Measurements from ENCODE around the gene MPL.
A peak's percentile ranks its signal among the peaks of the same experiment; 100 is the strongest.

The MPL gene

DNA sequence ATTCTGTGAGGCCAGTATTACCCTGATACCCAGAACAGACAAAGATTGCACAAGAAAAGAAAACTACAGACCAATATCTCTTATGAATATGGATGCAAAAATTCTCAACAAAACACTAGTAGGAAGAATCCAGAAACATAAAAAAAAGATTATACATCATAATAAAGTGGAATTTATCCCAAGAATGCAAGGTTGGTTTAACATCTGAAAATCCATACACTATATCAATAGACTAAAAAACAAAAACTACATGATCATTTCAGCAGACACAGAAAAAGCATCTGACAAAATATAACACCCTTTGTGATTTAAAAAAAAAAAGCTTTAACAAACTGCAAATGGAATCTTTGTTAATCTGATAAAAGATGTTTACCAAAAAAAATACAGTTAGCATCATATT lies 12.2 kb upstream of the MPL start:
- no peak for DNase-seq (ENCODE audit: low spot score)

DNA sequence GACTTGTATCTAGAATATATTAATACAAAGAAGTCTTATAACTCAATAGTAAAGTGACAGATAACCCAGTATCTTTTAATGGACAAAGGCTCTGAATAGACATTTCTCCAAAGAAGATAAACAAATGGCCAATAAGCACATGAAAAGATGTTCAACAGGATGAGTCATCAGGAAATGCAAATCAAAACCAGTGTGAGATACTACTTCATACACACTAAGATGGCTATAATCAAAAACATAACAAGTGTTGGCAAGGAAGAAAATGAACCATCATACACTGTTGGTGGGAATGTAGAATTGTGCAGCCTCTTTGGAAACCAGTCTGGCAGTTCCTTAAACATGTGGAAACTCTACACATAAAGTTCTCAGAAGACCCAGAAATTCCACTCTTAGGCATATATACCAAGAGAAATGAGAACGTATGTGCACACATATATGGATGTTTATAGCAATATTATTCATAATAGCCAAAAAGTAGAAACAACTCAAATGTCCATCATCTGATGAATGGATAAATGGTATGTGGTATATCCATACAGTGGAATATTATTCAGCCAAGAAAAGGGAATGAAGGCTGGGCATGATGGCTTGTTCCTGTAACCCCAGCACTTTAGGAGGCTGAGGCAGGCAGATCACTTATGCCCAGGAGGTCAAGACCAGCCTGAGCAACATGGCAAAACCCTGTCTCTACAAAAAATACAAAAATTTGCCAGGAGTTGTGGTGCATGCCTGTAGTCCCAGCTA lies 9.9 kb upstream of the MPL start:
- no peak for DNase-seq (ENCODE audit: low spot score)

DNA sequence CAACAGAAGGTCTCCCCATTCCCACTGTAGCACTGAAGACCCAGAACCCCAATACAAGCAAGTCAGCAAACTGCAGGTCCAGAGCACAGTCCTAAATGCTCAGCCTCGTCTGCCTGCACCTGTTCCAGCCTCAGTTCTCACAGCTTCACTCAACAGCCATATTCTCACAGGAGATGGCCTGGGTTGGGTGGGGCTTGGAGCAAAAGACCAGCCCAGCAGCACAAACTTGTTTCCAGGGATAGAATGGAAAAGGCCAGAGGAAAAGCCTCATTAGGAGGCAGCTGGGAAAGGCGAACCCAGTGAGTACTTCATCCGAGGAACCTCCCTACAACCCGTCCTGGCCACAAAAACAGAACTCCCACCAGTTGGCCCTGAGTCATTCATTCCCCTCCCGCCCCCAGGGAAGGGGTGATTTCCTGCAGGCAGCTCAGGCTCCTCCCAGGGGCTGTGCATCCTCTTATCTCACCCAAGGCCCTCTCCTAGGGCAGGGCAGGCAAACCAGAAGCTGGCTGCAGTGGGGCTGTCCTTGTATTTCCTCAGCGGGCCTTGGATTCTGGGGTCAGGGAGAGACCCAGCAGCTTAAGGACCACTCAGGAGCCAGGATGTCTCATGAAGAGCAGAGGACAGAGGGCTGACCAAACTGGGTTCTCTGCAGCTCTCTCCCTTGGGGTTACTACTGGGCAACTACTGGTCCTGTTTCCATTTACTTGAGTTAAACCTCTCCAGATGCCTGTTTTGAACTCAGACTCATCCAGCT lies 7.4 kb upstream of the MPL start:
- peak; percentile 66 for DNase-seq (ENCODE audit: low spot score)

DNA sequence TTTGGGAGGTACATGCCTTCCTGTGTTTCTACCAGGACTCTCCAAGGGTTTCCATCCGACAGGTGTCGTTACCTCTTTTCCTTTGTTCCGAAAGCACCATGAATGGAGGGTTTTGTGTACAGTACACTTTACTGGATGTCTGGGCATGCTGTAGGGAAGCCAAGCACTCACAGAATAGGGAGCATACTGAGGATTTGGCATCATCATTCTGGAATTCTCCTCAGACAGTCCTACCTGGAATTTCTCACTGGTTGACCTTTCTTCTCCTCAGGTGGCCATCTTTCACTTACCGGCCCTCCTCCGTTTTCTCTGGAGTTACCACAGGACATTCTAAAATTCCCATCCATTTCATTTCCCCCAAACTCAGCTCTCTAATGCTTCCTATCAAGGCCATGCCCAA lies 5.9 kb upstream of the MPL start:
- DNase-seq (ENCODE audit: low spot score), result no peak

DNA sequence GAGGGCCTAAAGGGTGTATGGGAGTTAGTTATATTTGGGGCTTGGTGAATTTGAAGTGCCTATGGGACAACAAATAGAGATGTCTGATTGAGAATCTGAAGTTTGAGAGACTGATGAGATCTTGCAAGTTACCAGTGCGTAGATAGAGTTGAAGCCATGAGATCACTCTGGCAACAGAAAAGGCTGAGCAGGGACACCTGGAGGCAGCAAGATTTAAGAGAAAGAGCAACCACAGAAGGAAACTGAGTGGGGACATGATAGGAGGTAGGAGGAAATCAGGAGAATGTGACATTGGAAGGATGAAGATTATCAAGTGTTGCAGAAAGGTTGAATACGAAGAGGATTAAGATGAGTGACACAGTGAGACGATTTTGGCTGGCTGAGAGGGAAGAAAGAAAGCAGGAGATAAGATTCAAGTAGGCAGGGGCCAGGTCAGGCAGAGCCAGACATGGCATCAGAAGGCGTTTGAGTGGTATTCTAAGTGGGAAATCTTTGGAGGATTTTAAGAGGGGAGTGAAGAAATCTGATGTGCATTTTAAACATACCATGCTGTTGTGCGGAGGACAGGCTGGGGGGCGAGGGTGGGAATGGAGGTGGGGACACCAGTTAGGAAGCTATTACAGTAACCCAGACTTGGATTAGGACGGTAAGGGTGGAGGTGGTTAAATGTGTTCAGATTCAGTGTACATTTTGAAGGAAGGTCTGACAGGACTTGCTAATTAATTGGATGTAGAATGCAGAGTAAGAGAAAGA lies 3.0 kb upstream of the MPL start:
- no peak for DNase-seq (ENCODE audit: low spot score)

DNA sequence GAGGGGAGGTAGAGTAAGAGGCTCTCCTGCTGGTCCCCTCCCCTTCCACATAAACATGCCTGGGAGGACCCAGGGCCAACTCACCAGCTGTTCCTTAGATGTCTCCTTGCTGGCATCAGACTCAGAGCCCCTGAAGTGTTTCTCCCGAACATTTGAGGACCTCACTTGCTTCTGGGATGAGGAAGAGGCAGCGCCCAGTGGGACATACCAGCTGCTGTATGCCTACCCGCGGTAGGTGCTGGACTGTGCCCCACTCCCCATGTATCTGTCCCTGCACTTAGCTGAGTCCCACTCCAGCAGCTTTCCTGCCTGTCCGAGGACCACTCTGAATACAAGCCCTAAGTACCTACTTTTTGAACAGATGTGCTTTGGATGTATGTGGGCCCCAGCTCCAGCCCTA lies 383 bp downstream of the MPL start:
- DNase-seq (ENCODE audit: low spot score), result no peak

DNA sequence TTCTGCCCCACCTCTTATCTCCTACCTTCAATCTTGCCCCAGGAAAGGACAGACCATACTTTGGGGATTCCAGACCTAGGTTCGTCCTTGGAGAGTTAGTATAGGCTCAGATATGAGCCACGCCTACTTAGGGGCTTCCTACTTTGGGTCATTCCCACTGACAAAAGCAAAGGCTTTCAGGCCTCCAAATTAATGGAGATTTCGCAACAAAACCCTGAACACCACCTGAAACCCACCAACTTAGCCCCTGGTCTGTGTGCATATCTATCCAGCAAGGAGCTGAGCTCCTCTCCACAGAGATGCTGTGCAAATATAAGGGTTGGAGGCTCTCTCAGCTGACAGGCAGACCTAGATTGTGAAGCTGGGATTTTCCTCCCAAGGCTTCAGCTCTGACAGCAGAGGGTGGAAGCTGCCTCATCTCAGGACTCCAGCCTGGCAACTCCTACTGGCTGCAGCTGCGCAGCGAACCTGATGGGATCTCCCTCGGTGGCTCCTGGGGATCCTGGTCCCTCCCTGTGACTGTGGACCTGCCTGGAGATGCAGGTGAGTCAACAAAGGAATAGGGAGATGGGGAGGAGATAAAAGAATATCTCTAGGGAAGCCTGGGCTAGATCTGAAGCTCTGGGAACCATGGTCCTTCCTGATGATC lies 2.1 kb downstream of the MPL start:
- DNase-seq (ENCODE audit: low spot score), result no peak

DNA sequence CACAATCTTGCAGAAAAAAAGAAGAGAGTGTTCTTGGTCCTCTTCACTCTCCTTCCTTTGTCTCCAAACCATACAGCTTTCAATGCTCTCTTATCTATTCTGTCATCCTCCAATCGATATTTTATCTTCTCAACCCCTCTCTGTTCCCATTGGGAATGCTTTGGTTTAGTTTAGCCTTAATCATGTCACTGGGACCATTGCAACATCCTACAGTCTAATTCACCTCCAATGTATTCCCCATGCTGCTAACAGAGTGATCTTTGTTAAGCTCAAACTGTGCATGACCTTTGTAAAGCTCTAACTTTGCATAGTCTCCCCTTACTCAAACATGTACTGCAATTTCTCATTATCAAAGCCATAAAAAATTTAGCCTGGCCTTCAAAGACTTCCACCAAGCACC lies 2.9 kb downstream of the MPL start:
- no peak for DNase-seq (ENCODE audit: low spot score)

DNA sequence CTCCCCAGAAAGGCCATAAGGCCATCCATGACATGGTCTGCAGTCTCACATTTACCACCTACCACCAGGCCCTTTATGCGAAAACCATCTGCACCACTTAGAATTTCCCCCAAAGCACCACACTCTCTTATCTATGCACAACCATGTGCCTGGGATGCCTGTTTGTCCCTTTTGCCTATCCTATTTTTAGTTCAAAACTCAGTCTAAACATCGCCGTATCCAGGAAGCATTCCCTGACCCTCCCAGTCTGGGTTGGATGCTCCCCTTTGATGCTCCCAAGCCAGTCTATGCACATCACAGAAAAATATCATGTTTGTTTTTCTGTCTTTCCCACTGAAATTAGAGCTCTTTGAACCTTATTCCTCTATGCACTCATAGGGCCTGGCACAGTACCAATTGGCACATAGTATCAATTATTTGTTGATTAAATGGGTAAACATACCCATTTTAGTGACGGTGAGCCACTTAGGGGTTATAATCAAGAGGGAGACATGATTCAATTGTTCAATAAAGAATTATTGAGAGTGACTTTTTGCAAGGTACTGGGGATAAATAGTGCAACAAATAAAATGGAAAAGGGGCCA lies 6.7 kb downstream of the MPL start:
- no peak for DNase-seq (ENCODE audit: low spot score)

DNA sequence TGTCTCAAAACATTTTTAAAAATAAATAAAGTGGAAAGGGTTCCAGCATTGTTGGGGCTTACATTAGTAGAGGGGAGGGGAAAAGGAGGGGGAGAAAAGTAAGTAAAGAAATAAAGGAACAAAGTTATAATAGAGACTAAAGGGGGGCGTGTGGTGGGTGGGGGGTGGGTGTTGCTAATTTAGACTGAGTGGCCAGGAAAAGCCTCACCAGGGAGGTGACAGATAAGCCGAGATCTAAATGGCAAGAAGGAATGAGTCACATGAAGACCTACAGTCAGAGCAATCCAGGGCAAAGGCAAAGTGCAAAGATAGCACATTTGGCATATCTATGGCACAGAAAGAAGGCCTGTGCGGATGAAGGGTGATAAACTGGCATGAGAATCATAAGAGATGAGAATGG lies 7.5 kb downstream of the MPL start:
- DNase-seq (ENCODE audit: low spot score), result no peak

DNA sequence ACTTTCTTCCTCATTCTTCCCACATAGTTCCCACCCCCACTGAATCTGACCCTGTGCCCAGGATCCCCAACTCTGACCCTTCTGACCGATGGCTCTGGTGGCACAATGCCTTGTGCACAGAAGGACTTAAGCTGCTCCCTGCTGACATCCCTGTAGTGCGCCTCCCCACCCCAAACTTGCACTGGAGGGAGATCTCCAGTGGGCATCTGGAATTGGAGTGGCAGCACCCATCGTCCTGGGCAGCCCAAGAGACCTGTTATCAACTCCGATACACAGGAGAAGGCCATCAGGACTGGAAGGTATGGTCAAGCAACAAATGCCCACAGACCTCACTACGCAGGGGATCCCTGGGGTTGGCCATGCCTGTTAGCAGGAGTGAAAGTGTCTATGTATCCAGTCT lies 9.0 kb downstream of the MPL start:
- no peak for DNase-seq (ENCODE audit: low spot score)

DNA sequence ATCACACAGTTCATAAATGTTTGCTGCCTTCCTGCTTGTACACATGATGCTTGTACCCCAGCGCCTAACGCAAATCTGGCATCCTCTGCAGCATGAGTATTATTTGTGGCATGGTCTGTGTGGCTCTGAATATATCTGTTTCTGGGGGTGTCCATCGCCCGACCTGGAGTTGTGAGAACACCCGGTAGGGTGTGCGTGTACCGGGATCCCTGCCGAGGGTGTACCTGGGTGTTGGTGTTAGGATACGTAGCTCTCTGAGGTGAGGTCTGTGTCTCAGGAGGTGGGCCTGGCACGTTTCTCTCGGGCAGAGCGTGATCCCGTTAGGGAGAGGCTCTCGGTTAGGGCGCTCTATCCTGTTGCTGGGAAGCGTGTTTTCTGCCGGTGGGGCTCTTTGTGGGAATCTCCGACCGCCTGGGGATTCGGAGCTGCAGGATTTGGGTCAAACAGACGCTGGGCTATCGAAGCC lies 10.8 kb downstream of the MPL start:
- DNase-seq (ENCODE audit: low spot score), result peak; percentile 63

DNA sequence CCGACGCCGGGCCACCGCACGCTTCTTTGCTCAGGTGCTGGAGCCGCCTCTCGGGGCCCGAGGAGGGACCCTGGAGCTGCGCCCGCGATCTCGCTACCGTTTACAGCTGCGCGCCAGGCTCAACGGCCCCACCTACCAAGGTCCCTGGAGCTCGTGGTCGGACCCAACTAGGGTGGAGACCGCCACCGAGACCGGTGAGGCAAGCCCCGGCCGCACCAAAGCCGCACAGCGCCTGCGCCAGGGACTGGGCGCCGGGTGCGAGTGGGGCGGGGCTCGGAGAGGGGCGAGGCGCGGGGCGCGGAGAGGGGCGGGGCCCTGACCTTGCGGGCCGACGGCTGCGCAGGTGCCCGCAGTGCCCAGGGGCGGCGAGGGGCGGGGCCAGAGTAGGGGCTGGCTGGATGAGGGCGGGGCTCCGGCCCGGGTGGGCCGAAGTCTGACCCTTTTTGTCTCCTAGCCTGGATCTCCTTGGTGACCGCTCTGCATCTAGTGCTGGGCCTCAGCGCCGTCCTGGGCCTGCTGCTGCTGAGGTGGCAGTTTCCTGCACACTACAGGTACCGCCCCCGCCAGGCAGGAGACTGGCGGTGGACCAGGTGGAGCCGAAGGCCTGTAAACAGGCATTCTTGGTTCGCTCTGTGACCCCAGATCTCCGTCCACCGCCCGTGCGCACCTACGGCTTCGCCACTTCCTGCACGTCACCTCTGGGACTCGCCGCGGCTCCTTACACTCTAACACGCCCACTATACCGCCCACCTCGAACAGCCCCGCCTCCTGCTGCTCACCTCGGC lies 11.4 kb downstream of the MPL start:
- DNase-seq (ENCODE audit: low spot score), result peak; percentile 93

DNA sequence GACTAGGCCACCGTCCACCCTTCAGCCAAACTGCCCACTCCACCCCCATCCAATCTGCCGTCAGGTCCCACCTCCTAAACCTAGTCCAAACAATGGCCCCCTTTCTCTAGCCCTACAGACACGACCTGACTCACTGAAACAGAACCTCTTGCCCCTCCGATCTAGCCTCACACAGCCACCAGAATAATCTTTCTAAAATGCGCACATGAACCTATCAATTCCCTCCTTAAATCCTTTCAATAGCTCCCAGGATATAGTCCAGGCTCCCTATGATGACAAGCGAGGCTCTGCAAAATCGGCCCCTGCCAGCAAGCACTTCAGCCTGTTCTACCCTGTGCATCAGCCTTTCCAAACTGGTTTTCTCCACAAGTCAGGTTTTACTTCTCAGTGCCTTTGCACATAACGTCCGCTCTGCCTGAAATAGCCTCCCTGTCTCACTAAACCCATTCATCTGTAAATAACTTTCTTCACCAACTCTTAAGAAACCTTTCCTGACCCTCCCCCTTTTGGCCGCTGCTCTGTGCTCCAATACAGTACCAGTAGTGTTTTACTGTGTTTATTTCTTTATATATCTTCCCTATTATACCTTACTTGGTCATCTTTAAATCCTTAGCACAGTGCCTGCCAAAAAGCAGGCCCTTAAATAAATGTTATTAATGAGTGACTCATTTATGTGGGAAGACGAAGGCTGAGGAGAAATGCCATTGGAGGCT lies 12.1 kb downstream of the MPL start:
- peak; percentile 43 for DNase-seq (ENCODE audit: low spot score)

DNA sequence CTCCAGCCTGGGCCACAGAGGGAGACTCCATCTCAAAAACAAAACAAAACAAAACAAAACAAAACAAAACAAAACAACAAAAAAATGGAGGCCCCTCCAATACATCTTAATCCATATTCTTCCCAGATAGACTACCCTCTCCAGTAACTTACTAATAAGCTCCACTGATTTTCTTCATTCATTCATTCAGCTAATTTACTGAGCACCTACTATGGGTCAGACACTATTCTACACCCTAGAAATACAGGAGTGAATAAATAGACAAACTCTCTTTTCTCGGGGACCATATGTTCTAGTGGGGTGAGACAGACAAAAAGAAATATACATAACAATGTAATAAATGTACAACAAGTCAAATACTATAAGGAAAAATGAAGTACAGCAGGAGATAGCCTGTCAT lies 13.4 kb downstream of the MPL start:
- no peak for DNase-seq (ENCODE audit: low spot score)

DNA sequence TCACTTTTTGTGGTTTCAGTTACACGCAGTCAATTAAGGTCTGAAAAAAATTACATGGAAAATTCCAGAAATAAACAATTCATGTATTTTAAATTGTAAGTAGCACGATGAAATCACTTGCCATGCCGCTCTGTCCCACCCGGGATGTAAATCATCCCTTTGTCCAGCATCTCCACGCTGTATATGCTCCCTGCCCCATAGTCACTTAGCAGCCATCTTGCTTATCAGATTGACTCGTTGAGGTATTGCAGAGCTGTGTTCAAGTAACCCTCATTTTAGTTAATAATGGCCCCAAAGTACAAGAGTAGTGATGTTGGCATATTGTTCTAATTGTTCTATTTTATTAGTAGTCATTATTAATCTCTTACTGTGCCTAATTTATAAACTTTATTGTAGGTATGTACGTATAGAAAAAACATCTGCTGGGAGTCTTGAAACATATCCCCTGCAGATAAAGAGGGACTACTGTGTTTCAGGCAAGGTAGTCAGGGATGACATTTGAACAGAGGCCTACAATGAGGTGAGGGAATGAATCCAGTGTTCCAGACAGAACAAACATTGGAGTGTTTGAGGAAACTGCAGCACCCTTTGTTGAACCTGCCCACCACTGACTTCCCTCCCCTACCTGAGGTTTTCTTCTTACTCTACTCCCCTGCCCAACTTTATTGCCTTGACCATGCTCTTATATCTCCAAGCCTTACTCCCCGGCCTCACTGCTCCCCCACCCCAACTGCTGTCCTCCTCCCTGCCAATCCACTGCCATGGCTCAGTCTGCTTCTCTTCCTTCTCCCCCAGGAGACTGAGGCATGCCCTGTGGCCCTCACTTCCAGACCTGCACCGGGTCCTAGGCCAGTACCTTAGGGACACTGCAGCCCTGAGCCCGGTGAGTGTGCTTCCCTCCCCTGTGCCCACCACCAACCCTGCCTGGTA lies 14.1 kb downstream of the MPL start:
- no peak for DNase-seq (ENCODE audit: low spot score)

DNA sequence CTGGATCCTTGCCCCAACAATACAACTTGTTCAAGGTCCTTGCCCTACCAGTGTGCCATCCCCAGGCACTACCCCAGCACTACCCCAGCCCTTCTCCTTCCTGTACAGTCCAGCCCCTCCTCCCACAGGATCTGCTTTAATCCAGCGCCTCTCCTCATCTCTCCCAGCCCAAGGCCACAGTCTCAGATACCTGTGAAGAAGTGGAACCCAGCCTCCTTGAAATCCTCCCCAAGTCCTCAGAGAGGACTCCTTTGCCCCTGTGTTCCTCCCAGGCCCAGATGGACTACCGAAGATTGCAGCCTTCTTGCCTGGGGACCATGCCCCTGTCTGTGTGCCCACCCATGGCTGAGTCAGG lies 14.7 kb downstream of the MPL start:
- no peak for DNase-seq (ENCODE audit: low spot score)

DNA sequence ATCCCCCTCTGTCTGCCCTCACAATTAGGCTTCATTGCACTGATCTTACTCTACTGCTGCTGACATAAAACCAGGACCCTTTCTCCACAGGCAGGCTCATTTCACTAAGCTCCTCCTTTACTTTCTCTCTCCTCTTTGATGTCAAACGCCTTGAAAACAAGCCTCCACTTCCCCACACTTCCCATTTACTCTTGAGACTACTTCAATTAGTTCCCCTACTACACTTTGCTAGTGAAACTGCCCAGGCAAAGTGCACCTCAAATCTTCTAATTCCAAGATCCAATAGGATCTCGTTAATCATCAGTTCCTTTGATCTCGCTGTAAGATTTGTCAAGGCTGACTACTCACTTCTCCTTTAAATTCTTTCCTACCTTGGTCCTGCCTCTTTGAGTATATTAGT lies 15.3 kb downstream of the MPL start:
- no peak for DNase-seq (ENCODE audit: low spot score)

DNA sequence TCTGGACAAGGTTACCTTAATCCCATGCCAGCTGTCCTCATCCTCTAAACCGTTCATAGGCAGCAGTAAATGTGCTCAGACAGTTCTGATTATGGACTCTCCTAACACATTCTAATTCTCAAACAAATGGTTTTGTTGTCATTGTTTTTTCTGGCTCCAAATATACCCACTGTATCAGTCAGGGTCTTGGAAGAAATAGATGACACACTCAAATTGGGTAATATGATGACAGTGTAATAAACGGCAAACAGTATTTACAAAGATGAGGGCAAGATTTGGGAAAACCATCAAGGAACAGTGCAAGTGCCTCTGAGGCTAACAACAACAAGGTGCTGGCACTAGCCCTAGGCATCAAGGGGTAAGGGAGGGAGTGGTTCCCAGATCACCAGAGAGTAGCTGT lies 16.9 kb downstream of the MPL start:
- DNase-seq (ENCODE audit: low spot score), result no peak

DNA sequence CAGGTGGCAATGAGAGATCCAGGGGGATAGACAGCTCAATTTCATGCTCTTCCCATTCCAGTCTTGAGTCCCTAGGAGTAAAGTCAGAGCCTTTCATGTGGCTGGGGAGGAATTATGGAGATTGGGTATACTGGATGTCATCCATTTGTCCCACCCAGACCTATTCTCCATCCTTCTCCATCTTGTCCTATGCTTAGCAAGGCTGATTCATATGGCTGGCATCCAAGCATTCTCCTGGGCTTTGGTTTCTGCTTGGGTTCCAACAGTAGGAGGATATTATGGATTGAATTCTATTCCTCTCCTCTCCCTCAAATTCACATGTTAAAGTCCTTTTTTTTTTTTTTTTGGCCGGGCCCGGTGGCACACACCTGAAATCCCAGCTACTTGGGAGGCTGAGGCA lies 17.3 kb downstream of the MPL start:
- no peak for DNase-seq (ENCODE audit: low spot score)
